ENCODE data around the gene FBRS. TPM values are rescaled to one million over a fixed set of nuclear protein-coding genes. Genes with fewer than 3 reads are reported as not detected.

Gene FBRS
- total and polyA plus RNA-seq, 11 donors = 16.3 to 38.3 (median 31.9) TPM

DNA sequence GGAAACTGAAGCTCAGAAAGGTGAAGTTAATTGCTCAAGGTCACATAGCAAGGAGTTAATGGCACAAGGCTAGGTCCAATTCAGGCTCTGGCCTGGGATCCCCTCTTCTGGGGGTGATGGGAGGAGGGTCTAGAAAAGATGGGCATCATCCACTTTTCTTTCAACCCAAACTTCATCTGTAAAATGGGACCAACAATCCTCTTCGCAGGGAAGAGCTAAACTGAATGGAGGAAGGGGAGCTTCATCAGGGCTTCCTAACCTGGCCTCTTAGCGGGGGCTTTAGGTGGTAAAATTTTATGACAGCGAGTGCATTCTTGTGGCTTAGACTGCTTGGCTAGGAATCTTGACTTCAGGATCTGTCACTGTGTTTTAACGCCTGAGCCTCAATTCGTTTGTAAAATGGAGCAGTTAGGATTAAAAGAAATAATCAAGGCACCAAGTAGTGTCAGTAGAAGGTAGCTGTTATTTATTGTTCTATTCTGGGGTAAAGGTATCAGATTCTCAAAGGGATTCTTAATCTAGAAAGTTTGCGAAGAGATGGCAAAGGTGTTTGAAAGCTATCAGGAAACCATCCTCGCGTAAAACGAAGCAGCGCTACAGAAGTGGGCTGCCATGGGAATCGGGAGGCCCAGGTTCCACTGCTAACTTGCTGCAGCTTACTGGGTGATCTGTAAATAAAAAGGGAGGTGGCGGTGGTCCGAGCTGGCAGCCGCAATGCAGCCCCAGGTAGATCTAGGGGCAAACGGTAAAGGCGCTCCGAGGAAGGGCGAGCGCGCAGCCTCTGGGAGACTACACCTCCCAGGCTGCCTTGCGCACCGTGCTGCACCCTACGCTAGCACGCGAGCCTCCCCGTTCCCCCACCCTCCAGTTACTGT is 39.3 kb downstream of the FBRS start:
- TF ChIP-seq, protein P1, sequence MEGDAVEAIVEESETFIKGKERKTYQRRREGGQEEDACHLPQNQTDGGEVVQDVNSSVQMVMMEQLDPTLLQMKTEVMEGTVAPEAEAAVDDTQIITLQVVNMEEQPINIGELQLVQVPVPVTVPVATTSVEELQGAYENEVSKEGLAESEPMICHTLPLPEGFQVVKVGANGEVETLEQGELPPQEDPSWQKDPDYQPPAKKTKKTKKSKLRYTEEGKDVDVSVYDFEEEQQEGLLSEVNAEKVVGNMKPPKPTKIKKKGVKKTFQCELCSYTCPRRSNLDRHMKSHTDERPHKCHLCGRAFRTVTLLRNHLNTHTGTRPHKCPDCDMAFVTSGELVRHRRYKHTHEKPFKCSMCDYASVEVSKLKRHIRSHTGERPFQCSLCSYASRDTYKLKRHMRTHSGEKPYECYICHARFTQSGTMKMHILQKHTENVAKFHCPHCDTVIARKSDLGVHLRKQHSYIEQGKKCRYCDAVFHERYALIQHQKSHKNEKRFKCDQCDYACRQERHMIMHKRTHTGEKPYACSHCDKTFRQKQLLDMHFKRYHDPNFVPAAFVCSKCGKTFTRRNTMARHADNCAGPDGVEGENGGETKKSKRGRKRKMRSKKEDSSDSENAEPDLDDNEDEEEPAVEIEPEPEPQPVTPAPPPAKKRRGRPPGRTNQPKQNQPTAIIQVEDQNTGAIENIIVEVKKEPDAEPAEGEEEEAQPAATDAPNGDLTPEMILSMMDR (IDR thresholded peaks at IDR 0.05) = no peak
- TF ChIP-seq POLR2A (IDR thresholded peaks at IDR 0.05) = no peak
- peak overlapping the region; percentile 95 to 100 (median 99) for H3K27ac ChIP-seq
- peaks cover 6 to 45% (median 27%) of the 10 kb centered on the region in 12 donors for H3K4me1 ChIP-seq
- H3K27me3 ChIP-seq = no peaks in the 10 kb centered on the region
- peak overlapping the region; percentile 79 to 100 (median 95) for H3K4me3 ChIP-seq
- peak; percentile 93 to 97 (median 94) for ATAC-seq
- WGBS, 4 donors = 12 to 26% (median 17%) methylated on average over 14 to 26 of the region's 26 CpGs
- DNase-seq = no peak
- no peaks in the 10 kb centered on the region for H3K9me3 ChIP-seq
- intact Hi-C loops (cut with DNase I) = loop anchor here in 7 of 10 donors (1.0 to 5.0 kb wide), 8 partner anchors 35 to 225 kb away; partner anchors contain the start of genes FBRS (in 5 of the 7), CFAP119 (in 1 of the 7), FBXL19 (in 1 of the 7) and PHKG2 (in 1 of the 7)
- peaks cover 0 to 29% (median 24%) of the 10 kb centered on the region in 9 donors for H3K36me3 ChIP-seq

- Histone ChIP-seq H3K36me3 (peaks cover 0 to 36% (median 32%) of the 10 kb centered on the region in 9 donors), H3K27me3 (no peaks in the 10 kb centered on the region), H3K27ac (peak overlapping the region; percentile 95 to 100 (median 99)), H3K4me3 (peak overlapping the region; percentile 79 to 100 (median 95)), H3K9me3 (no peaks in the 10 kb centered on the region), H3K4me1 (peaks cover 6 to 41% (median 28%) of the 10 kb centered on the region in 12 donors)
- DNase-seq (peak; percentile 99 to 100 (median 99)), ATAC-seq (peak; percentile 82 to 90 (median 88))
- intact Hi-C loops (cut with DNase I) = loop anchor here in 7 of 10 donors (1.0 to 5.0 kb wide), 8 partner anchors 36 to 225 kb away; partner anchors contain the start of genes FBRS (in 5 of the 7), CFAP119 (in 1 of the 7), FBXL19 (in 1 of the 7) and PHKG2 (in 1 of the 7)
- TF ChIP-seq, protein P1 (IDR thresholded peaks at IDR 0.05) = peak in 1 of 12 donors; percentile 8
- peak; percentile 23 to 85 for TF ChIP-seq POLR2A (IDR thresholded peaks at IDR 0.05)
- WGBS, 4 donors = 0 to 2% (median 1%) methylated on average over 7 to 76 of the region's 76 CpGs
Observed at GRCh38 chr16:30698139-30698815, 40.0 kb downstream of the FBRS start.

DNA sequence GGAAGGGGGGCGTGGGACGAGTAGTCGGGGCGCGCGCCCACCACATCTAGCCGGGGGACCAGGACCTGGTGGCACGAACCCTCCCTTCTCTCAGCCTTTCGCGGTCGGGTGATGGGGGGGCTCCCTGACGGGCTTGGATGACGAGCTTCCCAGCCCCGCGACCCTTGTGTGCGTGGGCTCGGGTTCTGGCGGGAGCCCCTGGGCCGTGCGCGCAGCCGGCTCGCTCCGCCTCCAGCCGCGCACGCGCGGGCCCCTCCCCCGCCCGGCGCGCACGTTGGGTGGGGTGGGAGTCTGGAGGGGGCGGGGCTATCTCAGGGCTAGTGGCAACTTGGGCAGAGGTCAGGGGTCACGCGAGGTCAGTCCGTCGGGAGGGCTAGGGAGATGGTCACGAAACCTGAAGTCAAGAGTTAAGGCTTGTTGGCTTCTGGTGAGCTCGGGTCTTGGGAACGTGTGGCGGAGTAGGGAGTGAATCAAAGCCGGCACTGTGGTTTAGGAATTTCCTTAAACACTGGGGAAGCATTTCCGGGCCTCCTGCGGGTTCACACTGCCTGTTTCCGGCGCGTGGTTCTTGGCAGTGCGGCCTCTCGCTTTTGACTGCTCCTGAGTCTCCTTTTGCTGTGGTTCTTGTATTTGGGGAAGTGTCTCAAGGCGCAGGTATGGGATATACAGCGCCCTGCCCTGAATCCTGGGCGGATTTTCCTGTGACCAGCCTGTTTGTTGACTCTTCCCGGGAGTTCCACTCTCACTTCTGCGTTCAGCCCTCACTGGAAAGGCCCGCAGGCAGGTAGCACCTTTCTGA is 40.8 kb downstream of the FBRS start, which contains the start of gene SRCAP:
Gene SRCAP, plus strand, starts transcription at position 356 of the 799 bp plus-strand sequence. CDS start 1,654 bp downstream, outside the sequence.
- H3K27ac ChIP-seq = peak within 1 kb of the TSS; percentile 95 to 100 (median 99)
- no peaks in the 10 kb centered on the region for H3K27me3 ChIP-seq
- ATAC-seq (peak; percentile 55 to 78 (median 66)), DNase-seq (peak; percentile 89 to 92 (median 90))
- no peaks in the 10 kb centered on the region for H3K9me3 ChIP-seq
- H3K4me1 ChIP-seq = peaks cover 6 to 34% (median 28%) of the 10 kb centered on the region in 12 donors
- peaks cover 0 to 44% (median 40%) of the 10 kb centered on the region in 9 donors for H3K36me3 ChIP-seq
- no peak for TF ChIP-seq POLR2A (IDR thresholded peaks at IDR 0.05)
- TF ChIP-seq, protein P1 (IDR thresholded peaks at IDR 0.05) = no peak
- 1% methylated on average over 21 to 57 of the region's 57 CpGs for WGBS, 4 donors
- intact Hi-C loops (cut with DNase I) = loop anchor here in 7 of 10 donors (1.0 to 5.0 kb wide), 8 partner anchors 37 to 224 kb away; partner anchors contain the start of genes FBRS (in 5 of the 7), CFAP119 (in 1 of the 7), FBXL19 (in 1 of the 7) and PHKG2 (in 1 of the 7)
- H3K4me3 ChIP-seq = peak within 1 kb of the TSS; percentile 79 to 100 (median 95)
